ENCODE data around the gene C16orf78.

GRCh38 chr16:49446805-49447204 lies 73.2 kb downstream of the C16orf78 start:
- TF ChIP-seq POLR2A (IDR thresholded peaks at IDR 0.05), result no peak
- no peak for TF ChIP-seq CTCF (IDR thresholded peaks at IDR 0.05)
